ENCODE measurements around the gene DMRTC1.
"Not testable (repeated sequence)": the region's sequence is repeated elsewhere in the genome, so short reads cannot be mapped to it uniquely, and the experiment has no call there.

Gene DMRTC1

DNA sequence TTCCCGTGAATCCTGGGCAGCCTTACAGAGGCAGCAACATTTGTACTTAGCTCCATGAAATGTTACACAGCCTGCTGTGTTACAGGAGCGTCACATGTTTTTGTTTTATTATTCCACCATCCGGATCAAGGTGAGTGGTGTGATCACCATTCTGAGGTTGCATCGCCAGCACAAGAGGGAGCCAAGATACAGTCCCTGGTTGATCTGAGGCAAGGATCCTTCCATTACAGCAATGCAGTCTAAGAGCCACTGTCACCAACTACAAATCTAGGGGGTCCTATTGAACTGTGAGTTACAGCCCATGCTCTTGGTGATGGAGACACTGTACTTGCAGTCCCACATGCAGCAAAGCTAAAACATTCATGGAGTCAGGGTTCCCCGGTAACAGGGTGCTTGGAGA, 27.5 kb downstream of the DMRTC1 start:
- H3K27ac ChIP-seq (ENCODE audit: low read depth, low read length); H3K27me3 ChIP-seq (ENCODE audit: control insufficient read depth, insufficient read depth, low read length); H3K9me3 ChIP-seq (ENCODE audit: control insufficient read depth, insufficient read depth, low read length); H3K4me3 ChIP-seq (ENCODE audit: low read depth, low read length); H3K36me3 ChIP-seq (ENCODE audit: control insufficient read depth, insufficient read depth, low read length); H3K9ac ChIP-seq (ENCODE audit: low read depth, low read length); H3K4me1 ChIP-seq (ENCODE audit: control insufficient read depth, insufficient read depth, low read length): not testable (repeated sequence)

DNA sequence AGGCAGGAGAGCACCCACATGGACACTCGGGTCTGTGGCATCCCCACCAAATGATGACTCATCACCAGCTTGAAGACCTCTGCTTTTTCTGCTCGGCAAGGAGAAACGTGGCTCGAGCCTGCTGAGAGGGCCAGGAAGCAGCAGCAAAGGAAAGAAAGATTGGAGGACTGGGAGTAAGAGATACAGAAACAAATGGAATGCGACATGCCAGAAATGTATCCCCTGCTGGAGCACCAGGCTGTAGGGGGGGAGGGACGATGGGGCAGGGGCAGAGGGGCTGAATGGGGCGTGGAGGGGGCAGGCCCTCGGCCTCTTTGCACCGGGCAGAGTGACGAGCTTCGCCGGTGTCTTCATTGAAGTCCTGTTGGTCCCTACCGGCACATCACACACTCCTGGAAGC, 31.3 kb downstream of the DMRTC1 start, which contains the start of gene FAM236C:
Gene FAM236C (plus strand): TSS at position 301 of the 400 bp plus-strand sequence. CDS start 100 bp downstream, outside the sequence.
- not testable (repeated sequence) for H3K4me3 ChIP-seq (ENCODE audit: low read depth, low read length); H3K27ac ChIP-seq (ENCODE audit: low read depth, low read length); H3K9ac ChIP-seq (ENCODE audit: low read depth, low read length); H3K36me3 ChIP-seq (ENCODE audit: control insufficient read depth, insufficient read depth, low read length); H3K27me3 ChIP-seq (ENCODE audit: control insufficient read depth, insufficient read depth, low read length); H3K4me1 ChIP-seq (ENCODE audit: control insufficient read depth, insufficient read depth, low read length); H3K9me3 ChIP-seq (ENCODE audit: control insufficient read depth, insufficient read depth, low read length)

DNA sequence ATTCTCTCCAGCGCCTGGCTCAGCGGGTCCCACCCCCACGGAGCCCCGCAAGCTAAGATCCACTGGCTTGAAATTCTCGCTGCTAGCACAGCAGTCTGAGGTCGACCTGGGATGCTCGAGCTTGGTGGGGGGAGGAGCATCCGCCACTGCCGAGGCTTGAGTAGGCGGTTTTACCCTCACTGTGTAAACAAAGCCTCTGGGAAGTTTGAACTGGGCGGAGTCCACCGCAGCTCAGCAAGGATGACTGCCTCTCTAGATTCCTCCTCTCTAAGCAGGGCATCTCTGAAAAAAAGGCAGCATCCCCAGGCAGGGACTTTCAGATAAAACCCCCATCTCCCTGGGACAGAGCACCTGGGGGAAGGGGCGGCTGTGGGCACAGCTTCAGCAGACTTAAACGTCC, 53.9 kb downstream of the DMRTC1 start:
- H3K9me3 ChIP-seq (ENCODE audit: control insufficient read depth, insufficient read depth, low read length); H3K9ac ChIP-seq (ENCODE audit: low read depth, low read length); H3K27ac ChIP-seq (ENCODE audit: low read depth, low read length); H3K27me3 ChIP-seq (ENCODE audit: control insufficient read depth, insufficient read depth, low read length); H3K4me3 ChIP-seq (ENCODE audit: low read depth, low read length); H3K36me3 ChIP-seq (ENCODE audit: control insufficient read depth, insufficient read depth, low read length); H3K4me1 ChIP-seq (ENCODE audit: control insufficient read depth, insufficient read depth, low read length): not testable (repeated sequence)

DNA sequence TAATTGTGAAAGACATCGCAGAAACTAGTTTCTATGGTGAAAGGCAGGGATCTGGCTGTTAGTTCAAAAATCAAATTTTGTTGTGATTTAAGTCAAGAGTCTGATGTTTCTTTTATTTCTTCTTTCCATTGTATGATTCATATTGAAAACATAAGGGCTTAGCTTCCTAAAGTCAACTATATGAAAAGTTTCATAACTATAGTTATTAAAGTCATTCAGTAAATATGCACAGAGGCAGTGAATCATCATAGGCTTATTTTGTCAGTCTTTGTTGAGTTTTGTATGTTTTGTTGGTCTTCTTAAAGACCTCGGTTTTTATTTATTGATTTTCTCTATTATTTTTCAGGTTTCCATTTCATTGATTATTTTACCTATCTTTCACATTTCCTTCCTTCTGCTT, 60.7 kb downstream of the DMRTC1 start:
- not testable (repeated sequence) for H3K4me3 ChIP-seq (ENCODE audit: low read depth, low read length); H3K27me3 ChIP-seq (ENCODE audit: control insufficient read depth, insufficient read depth, low read length); H3K36me3 ChIP-seq (ENCODE audit: control insufficient read depth, insufficient read depth, low read length); H3K4me1 ChIP-seq (ENCODE audit: control insufficient read depth, insufficient read depth, low read length); H3K9me3 ChIP-seq (ENCODE audit: control insufficient read depth, insufficient read depth, low read length); H3K27ac ChIP-seq (ENCODE audit: low read depth, low read length); H3K9ac ChIP-seq (ENCODE audit: low read depth, low read length)

DNA sequence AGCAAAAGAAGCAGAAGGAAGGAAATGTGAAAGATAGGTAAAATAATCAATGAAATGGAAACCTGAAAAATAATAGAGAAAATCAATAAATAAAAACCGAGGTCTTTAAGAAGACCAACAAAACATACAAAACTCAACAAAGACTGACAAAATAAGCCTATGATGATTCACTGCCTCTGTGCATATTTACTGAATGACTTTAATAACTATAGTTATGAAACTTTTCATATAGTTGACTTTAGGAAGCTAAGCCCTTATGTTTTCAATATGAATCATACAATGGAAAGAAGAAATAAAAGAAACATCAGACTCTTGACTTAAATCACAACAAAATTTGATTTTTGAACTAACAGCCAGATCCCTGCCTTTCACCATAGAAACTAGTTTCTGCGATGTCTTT, 106.1 kb downstream of the DMRTC1 start:
- not testable (repeated sequence) for H3K27me3 ChIP-seq (ENCODE audit: control insufficient read depth, insufficient read depth, low read length); H3K4me3 ChIP-seq (ENCODE audit: low read depth, low read length); H3K36me3 ChIP-seq (ENCODE audit: control insufficient read depth, insufficient read depth, low read length); H3K4me1 ChIP-seq (ENCODE audit: control insufficient read depth, insufficient read depth, low read length); H3K9me3 ChIP-seq (ENCODE audit: control insufficient read depth, insufficient read depth, low read length); H3K27ac ChIP-seq (ENCODE audit: low read depth, low read length); H3K9ac ChIP-seq (ENCODE audit: low read depth, low read length)

DNA sequence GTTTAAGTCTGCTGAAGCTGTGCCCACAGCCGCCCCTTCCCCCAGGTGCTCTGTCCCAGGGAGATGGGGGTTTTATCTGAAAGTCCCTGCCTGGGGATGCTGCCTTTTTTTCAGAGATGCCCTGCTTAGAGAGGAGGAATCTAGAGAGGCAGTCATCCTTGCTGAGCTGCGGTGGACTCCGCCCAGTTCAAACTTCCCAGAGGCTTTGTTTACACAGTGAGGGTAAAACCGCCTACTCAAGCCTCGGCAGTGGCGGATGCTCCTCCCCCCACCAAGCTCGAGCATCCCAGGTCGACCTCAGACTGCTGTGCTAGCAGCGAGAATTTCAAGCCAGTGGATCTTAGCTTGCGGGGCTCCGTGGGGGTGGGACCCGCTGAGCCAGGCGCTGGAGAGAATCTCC, 112.9 kb downstream of the DMRTC1 start:
- not testable (repeated sequence) for H3K9me3 ChIP-seq (ENCODE audit: control insufficient read depth, insufficient read depth, low read length); H3K27me3 ChIP-seq (ENCODE audit: control insufficient read depth, insufficient read depth, low read length); H3K9ac ChIP-seq (ENCODE audit: low read depth, low read length); H3K4me1 ChIP-seq (ENCODE audit: control insufficient read depth, insufficient read depth, low read length); H3K27ac ChIP-seq (ENCODE audit: low read depth, low read length); H3K4me3 ChIP-seq (ENCODE audit: low read depth, low read length); H3K36me3 ChIP-seq (ENCODE audit: control insufficient read depth, insufficient read depth, low read length)
